ENCODE results near the gene PPA1. TPM values are rescaled to one million over a fixed set of nuclear protein-coding genes. Genes with fewer than 3 reads are reported as not detected.

PPA1 gene
- total and polyA plus RNA-seq, 2 experiments from 2014 or later: 44.9 to 86.0 TPM

DNA sequence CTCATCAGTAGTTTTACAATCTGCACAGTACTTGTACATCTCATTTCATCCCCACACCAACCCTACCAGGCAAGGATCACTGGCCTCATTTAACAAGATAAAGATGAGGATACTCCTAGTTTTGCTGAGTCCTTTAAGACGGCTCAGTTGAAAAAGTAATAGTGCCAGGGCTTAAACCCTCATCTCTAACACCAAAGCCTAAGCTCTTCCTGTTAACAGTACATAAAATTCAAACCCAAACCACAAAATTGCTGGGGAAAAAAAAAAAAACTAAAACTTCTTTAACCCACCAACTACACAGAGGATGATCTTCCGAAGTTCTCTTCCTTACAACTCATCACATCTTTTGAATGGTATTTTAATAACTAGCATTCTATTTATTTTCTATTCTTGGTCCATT, 64.2 kb downstream of the PPA1 start:
- peak overlapping the region; percentile 90 for H3K4me3 ChIP-seq
- H3K27me3 ChIP-seq: no peaks in the 10 kb centered on the region
- no peaks in the 10 kb centered on the region for H3K9me3 ChIP-seq (ENCODE audit: low read depth)
- DNase-seq (ENCODE audit: low read depth in 1 of 2, low spot score in 1 of 2): no peak
- no peak for TF ChIP-seq CTCF (IDR thresholded peaks at IDR 0.05; ENCODE audit: low read depth, low read length)
- peaks cover 4% of the 10 kb centered on the region for H3K36me3 ChIP-seq
- H3K27ac ChIP-seq: peak overlapping the region; percentile 93
- H3K4me1 ChIP-seq (ENCODE audit: low read depth): peaks cover 3% of the 10 kb centered on the region

DNA sequence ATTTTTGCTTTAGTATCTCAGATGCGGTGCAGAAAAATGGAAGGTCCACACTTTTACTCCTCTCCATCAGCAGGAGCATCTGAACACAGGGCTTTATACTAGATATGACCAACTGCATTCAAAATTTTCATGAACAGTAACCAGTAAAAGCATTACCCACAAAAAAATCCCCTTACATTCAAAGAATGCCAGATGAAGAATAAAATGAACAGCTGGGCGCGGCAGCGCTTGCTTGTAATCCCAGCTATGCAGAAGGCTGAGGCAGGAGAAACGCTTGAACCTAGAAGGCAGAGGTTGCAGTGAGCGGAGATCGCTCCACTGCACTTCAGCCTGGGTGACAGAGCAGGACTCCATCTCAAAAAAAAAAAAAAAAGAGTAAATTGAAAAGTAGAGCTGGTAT, 66.0 kb downstream of the PPA1 start:
- no peak for DNase-seq (ENCODE audit: low read depth in 1 of 2, low spot score in 1 of 2)
- peaks cover 4% of the 10 kb centered on the region for H3K36me3 ChIP-seq
- H3K27ac ChIP-seq: no peak overlapping the region
- TF ChIP-seq CTCF (IDR thresholded peaks at IDR 0.05; ENCODE audit: low read depth, low read length): no peak
- H3K4me1 ChIP-seq (ENCODE audit: low read depth): peaks cover 12% of the 10 kb centered on the region
- no peak overlapping the region for H3K4me3 ChIP-seq
- no peaks in the 10 kb centered on the region for H3K9me3 ChIP-seq (ENCODE audit: low read depth)
- H3K27me3 ChIP-seq: no peaks in the 10 kb centered on the region

GRCh38 chr10:70166394-70166793, 66.8 kb downstream of the PPA1 start:
- H3K27me3 ChIP-seq: no peaks in the 10 kb centered on the region
- no peak for DNase-seq (ENCODE audit: low read depth in 1 of 2, low spot score in 1 of 2)
- H3K4me1 ChIP-seq (ENCODE audit: low read depth): peaks cover 12% of the 10 kb centered on the region
- no peaks in the 10 kb centered on the region for H3K9me3 ChIP-seq (ENCODE audit: low read depth)
- H3K4me3 ChIP-seq: no peak overlapping the region
- H3K27ac ChIP-seq: no peak overlapping the region
- peaks cover 7% of the 10 kb centered on the region for H3K36me3 ChIP-seq
- no peak for TF ChIP-seq CTCF (IDR thresholded peaks at IDR 0.05; ENCODE audit: low read depth, low read length)

GRCh38 chr10:70164163-70164562, 69.1 kb downstream of the PPA1 start:
- DNase-seq (ENCODE audit: low read depth in 1 of 2, low spot score in 1 of 2): no peak
- no peak for TF ChIP-seq CTCF (IDR thresholded peaks at IDR 0.05; ENCODE audit: low read depth, low read length)
- Histone ChIP-seq H3K4me3 (no peak overlapping the region), H3K9me3 (ENCODE audit: low read depth) (no peaks in the 10 kb centered on the region), H3K4me1 (ENCODE audit: low read depth) (peaks cover 9% of the 10 kb centered on the region), H3K27me3 (no peaks in the 10 kb centered on the region), H3K27ac (no peak overlapping the region), H3K36me3 (peaks cover 19% of the 10 kb centered on the region)

DNA sequence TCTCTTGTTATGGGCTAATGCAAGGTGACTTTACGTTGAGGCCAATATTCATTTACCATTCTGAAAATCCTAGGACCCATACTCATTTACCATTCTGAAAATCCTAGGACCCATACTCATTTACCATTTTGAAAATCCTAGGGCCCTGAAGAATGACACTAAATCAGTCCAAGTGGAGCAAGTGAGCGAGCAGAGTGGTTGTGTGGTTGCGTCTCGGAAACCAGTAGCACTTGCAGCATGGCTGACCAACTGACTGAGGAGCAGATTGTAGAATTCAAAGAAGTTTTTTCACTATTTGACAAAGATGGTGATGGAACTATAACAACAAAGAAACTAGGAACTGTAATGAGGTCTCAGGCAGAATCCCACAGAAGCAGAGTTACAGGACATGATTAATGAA, 69.8 kb downstream of the PPA1 start:
- H3K9me3 ChIP-seq (ENCODE audit: low read depth): no peaks in the 10 kb centered on the region
- no peak for DNase-seq (ENCODE audit: low read depth in 1 of 2, low spot score in 1 of 2)
- no peak overlapping the region for H3K27ac ChIP-seq
- no peak overlapping the region for H3K4me3 ChIP-seq
- no peak for TF ChIP-seq CTCF (IDR thresholded peaks at IDR 0.05; ENCODE audit: low read depth, low read length)
- peaks cover 9% of the 10 kb centered on the region for H3K4me1 ChIP-seq (ENCODE audit: low read depth)
- no peaks in the 10 kb centered on the region for H3K27me3 ChIP-seq
- peaks cover 19% of the 10 kb centered on the region for H3K36me3 ChIP-seq

GRCh38 chr10:70162892-70163201, 70.4 kb downstream of the PPA1 start:
- no peak for DNase-seq (ENCODE audit: low read depth in 1 of 2, low spot score in 1 of 2)
- no peak for TF ChIP-seq CTCF (IDR thresholded peaks at IDR 0.05; ENCODE audit: low read depth, low read length)
- Histone ChIP-seq H3K36me3 (peaks cover 19% of the 10 kb centered on the region), H3K4me3 (no peak overlapping the region), H3K27ac (no peak overlapping the region), H3K4me1 (ENCODE audit: low read depth) (peaks cover 9% of the 10 kb centered on the region), H3K9me3 (ENCODE audit: low read depth) (no peaks in the 10 kb centered on the region), H3K27me3 (no peaks in the 10 kb centered on the region)
